Astrocyte of the cerebellum (primary cell): ENCODE data around the gene BANF1.

ENCODE experiments used
- DNase-seq: peaks from one replicate; pipeline ENCODE4 v3.0.0-alpha.2; 2011; ENCODE audit warnings: low read depth
- H3K4me3 ChIP-seq: 2 replicates; pipeline ENCODE4 v1.5.1; 2011; ENCODE audit warnings: mild to moderate bottlenecking, low read depth, low read length, moderate library complexity
- in situ Hi-C: cut with HindIII; loops from 2 replicates; pipeline ENCODE4 v1.10.0; 2017; ENCODE audit warnings: low sequenced_read_pairs
- TF ChIP-seq, protein P1 (sequence below): IDR thresholded peaks from 2 replicates; pipeline ENCODE4 v1.5.1; 2012; ENCODE audit warnings: low read length, low read depth, moderate library complexity, mild to moderate bottlenecking; ENCODE audit errors: missing control alignments

The BANF1 gene

DNA sequence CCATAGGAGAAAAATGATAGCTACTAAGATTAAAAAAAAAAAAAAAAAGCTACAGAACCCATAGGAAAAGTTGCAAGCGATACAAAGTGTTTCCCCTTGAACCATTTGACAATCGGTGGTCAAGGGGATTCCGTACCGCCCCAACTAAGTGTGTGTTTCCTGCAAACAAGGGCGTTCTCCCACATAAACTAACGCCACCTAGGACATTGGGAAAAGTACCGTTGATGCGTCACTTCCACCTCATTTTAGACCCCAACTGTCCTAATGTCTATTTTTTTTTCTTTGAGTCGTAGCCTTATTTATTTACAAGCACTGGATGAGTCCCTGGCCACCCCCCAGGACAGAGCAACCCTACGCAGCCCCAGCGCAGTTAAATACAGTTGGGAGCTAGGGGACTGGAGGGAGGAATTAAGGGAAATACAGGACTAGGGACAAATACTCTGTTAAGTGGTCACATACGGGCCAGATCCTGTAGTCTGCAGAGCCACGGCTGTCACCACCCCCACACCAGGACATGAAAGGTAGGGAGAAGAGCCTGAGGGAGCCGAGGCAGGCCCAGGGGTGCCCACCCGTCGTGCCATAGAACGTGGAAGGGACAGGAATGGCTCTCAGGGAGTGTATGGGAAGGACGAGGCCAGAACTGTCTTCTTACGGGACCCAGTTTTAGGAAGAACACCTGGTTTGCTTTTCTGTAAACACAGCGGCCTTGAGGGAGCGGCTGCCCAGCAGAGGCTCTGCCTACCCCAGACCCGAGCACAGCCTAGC lies 19.3 kb upstream of the BANF1 start:
- DNase-seq = no peak
- in situ Hi-C loops = no loop called here
- TF ChIP-seq, protein P1, sequence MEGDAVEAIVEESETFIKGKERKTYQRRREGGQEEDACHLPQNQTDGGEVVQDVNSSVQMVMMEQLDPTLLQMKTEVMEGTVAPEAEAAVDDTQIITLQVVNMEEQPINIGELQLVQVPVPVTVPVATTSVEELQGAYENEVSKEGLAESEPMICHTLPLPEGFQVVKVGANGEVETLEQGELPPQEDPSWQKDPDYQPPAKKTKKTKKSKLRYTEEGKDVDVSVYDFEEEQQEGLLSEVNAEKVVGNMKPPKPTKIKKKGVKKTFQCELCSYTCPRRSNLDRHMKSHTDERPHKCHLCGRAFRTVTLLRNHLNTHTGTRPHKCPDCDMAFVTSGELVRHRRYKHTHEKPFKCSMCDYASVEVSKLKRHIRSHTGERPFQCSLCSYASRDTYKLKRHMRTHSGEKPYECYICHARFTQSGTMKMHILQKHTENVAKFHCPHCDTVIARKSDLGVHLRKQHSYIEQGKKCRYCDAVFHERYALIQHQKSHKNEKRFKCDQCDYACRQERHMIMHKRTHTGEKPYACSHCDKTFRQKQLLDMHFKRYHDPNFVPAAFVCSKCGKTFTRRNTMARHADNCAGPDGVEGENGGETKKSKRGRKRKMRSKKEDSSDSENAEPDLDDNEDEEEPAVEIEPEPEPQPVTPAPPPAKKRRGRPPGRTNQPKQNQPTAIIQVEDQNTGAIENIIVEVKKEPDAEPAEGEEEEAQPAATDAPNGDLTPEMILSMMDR = no peak
- no peak overlapping the region for H3K4me3 ChIP-seq

DNA sequence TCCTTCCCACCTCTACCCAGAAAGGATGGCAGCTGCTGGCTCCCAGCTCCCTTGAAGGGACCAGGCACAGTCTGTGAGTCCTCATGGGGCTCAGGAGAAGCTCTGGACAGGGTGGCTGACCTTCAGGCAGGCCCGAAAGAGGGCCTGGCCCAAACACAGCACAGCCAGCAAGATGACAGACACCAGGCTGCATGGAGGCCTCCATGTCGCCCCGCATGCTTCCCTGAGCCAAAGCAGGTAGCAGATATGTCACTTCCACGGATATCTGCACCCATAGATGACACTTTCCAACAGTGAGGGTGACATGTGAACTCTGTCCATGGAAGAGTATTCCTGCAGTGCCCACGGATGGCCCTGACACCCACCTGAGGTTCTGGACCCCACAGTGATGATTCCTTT lies 18.7 kb upstream of the BANF1 start:
- in situ Hi-C loops = no loop called here
- DNase-seq = no peak
- no peak overlapping the region for H3K4me3 ChIP-seq
- TF ChIP-seq, protein P1 = no peak

DNA sequence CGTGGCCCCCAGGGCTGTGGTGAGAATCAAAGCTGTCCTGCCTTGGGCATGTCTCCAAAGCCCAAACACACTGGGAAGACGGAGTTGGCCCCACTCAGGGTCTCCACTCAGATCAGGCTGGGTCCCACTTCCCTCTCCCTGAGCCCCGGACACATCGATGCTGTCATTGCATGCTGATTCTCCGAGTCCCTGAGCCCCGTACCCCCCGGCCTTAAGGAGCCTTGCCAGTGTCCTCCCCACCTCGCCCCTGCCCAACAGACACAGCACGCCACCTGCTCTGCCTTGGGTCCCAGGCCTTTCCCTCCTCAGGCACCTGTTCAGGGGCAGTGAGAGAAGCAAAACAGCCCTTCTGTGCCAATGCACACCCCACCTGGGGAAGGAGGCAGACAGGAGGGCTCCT lies 15.0 kb upstream of the BANF1 start:
- in situ Hi-C loops = no loop called here
- TF ChIP-seq, protein P1 = no peak
- no peak for DNase-seq
- no peak overlapping the region for H3K4me3 ChIP-seq

DNA sequence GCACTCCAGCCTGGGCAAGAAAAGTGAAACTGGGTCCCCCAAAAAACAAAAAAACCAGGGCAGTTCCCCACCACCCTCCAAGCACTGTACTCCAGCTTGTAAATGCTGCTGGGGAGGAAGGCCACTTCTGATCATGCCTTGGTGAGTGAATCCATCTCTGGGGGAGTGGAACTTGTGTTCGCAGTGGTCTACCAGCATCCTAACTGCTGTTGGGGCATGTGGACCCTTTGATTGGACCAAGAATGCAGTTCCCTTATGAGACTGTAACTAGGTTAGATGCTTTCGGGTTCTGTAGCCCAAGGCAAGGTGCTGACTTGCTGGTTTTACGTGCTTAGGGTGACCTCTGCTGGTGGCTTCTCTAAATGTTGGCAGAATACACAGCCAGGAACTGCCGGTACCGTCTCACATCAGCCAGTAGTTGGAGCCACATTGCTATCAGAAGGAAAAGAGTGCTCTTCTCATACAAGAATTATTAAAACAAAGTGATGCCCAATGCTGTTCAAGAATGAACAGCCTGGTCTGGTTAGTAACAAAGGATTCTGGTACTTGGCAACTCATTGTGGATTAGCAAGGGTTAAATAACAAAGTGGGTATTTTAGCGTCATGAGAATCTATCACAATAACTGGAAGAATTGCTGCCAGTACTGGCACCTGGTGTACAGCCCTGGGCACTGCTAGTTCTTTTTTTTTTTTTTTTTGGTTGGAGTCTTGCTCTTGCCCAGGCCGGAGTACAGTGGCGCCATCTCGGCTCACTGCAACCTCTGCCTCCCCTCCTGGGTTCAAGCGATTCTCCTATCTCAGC lies 13.3 kb upstream of the BANF1 start:
- DNase-seq = peak; percentile 98
- in situ Hi-C loops = no loop called here
- TF ChIP-seq, protein P1 = peak; percentile 95
- H3K4me3 ChIP-seq = no peak overlapping the region

DNA sequence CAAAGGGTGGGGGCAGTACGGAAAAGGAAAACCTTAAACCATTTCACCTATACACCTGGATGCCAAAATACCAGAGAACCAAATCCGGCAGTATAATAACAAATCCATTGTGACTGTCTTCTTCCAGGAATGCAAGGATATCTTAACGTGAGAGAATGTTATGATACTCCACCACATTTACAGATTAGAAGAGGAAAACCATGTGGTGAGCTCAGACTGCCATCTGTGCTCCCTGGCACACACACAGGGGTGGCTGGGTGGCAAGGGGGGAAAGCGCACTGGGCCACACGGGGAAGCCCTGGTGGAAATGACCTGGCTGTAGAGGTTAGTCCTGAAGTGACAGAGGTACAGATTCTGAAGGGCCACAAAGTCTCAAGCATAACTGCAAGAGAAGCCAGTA lies 10.2 kb upstream of the BANF1 start:
- TF ChIP-seq, protein P1 = no peak
- no peak overlapping the region for H3K4me3 ChIP-seq
- DNase-seq = no peak
- in situ Hi-C loops = no loop called here

DNA sequence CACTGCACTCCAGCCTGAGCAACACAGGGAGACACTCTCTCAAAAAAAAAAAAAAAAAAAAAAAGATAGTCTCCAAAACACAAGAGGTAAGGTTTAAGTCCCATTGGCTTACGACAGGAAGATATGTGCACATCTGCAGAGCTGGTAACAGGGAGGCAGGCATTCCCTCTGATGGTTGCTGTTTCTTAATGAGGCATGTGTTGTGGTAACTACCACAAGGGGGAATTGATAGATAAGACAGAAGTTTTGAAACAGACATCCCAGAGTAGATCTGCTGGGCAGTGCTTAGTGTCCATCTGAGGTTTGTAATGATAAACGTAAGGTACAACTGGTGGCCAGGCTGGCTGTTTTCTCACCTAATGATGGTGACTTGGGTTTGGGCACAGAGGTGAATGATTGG lies 5.0 kb upstream of the BANF1 start:
- no peak overlapping the region for H3K4me3 ChIP-seq
- DNase-seq = no peak
- in situ Hi-C loops = no loop called here
- TF ChIP-seq, protein P1 = no peak
